ENCODE results near the gene VGLL1.

DNA sequence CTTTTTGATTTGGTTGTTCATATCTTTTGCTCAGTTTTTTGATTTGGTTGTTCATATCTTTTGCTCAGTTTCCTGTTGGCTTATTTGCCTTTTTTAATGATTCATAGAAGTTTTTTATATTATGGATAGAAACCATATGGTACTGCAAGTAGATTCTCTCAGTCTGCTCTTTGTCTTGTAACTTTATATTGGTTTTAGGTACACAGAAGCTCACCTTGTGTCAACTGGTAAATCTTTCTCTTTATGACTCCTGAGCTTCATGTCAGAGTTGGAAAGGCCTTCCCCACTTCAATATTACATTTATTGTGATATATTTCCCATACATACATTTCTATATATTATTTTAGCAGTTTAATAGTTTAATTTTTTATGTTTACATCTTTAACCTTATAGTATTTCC is 8.2 kb upstream of the VGLL1 start:
- TF ChIP-seq POLR2AphosphoS5 (IDR thresholded peaks at IDR 0.05): no peak
- TF ChIP-seq, protein P1, sequence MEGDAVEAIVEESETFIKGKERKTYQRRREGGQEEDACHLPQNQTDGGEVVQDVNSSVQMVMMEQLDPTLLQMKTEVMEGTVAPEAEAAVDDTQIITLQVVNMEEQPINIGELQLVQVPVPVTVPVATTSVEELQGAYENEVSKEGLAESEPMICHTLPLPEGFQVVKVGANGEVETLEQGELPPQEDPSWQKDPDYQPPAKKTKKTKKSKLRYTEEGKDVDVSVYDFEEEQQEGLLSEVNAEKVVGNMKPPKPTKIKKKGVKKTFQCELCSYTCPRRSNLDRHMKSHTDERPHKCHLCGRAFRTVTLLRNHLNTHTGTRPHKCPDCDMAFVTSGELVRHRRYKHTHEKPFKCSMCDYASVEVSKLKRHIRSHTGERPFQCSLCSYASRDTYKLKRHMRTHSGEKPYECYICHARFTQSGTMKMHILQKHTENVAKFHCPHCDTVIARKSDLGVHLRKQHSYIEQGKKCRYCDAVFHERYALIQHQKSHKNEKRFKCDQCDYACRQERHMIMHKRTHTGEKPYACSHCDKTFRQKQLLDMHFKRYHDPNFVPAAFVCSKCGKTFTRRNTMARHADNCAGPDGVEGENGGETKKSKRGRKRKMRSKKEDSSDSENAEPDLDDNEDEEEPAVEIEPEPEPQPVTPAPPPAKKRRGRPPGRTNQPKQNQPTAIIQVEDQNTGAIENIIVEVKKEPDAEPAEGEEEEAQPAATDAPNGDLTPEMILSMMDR (IDR thresholded peaks at IDR 0.05 in 8 of 11, conservative IDR thresholded peaks at IDR 0.05 in 3 of 11): no peak

All from spleen (tissue), 7 donors.